B cell (primary cell): Measurements from ENCODE around the gene PRRC2A. TPM values are rescaled to one million over a fixed set of nuclear protein-coding genes. Genes with fewer than 3 reads are reported as not detected.
A peak's percentile ranks its signal among the peaks of the same experiment; 100 is the strongest.

ENCODE experiments used
- ATAC-seq: fragments of 200-7000 bp; cut with Tn5 transposase; one replicate; pipeline ENCODE4 v1.10.0; 2021; ENCODE audit warnings: low read depth, mild to moderate bottlenecking, moderate number of reproducible peaks, moderate library complexity
- CTCF ChIA-PET: fragments of 350-600 bp; sonication (Branson Sonifier 250); formaldehyde crosslinking; loops from one replicate; lab custom pipeline; 2021; ENCODE audit warnings: antibody characterized with exemption, inconsistent platforms; lab: Charles Lee
- POLR2A ChIA-PET: fragments of 350-600 bp; sonication (Branson Sonifier 250); formaldehyde crosslinking; loops from one replicate; lab custom pipeline; 2021; ENCODE audit warnings: antibody characterized with exemption; lab: Charles Lee
- DNase-seq: peaks from one replicate; pipeline ENCODE4 v3.0.0; 2013
- H2AFZ ChIP-seq: 2 replicates; pipeline ENCODE4 v1.6.1; 2012; ENCODE audit warnings: mild to moderate bottlenecking, low read depth, low read length; ENCODE audit not compliant: insufficient read depth, poor library complexity, severe bottlenecking
- H3K27ac ChIP-seq, 2 donors: 1 replicate in 1 of 2; 2 replicates in 1 of 2; pipeline ENCODE4 v1.5.1; 2012 to 2013; ENCODE audit warnings: low read length in 2 of 2, mild to moderate bottlenecking in 2 of 2, moderate library complexity in 1 of 2
- H3K27me3 ChIP-seq, 4 experiments: fragments of 200-600 bp in 1 of 4; sonication (generic) in 1 of 4; replicated peaks in 1 of 4; 1 replicate in 2 of 4; 2 replicates in 2 of 4; pipeline versions ENCODE4 v1.6.1 to v1.7.0; 2013 to 2016; ENCODE audit warnings: low read length in 3 of 4, mild to moderate bottlenecking in 2 of 4, mixed read lengths in 1 of 4, moderate library complexity in 1 of 4; ENCODE audit not compliant: insufficient read depth in 4 of 4, control insufficient read depth in 3 of 4; ENCODE audit errors: control extremely low read depth in 1 of 4
- H3K36me3 ChIP-seq, 2 experiments: replicated peaks in 1 of 2; 1 replicate in 1 of 2; 2 replicates in 1 of 2; pipeline versions ENCODE4 v1.6.1 to v1.7.1; 2013; ENCODE audit warnings: low read length in 1 of 2; ENCODE audit not compliant: insufficient read depth in 2 of 2, control insufficient read depth in 1 of 2; ENCODE audit errors: control extremely low read depth in 1 of 2, extremely low read depth in 1 of 2
- H3K4me1 ChIP-seq, 2 donors: fragments of 200-600 bp in 1 of 2; sonication (generic) in 1 of 2; 1 replicate in 1 of 2; 2 replicates in 1 of 2; pipeline versions ENCODE4 v1.5.1 to v1.6.1; 2013 to 2017; ENCODE audit warnings: low read length in 2 of 2; ENCODE audit not compliant: control insufficient read depth in 2 of 2, insufficient read depth in 2 of 2
- H3K4me2 ChIP-seq: replicated peaks from 2 replicates; pipeline ENCODE3; 2012; ENCODE audit warnings: mild to moderate bottlenecking, low read depth, low read length; ENCODE audit not compliant: poor library complexity, severe bottlenecking
- H3K4me3 ChIP-seq, 5 experiments: fragments of 200-600 bp in 1 of 5; sonication (generic) in 1 of 5; 1 replicate in 3 of 5; 2 replicates in 2 of 5; pipeline versions ENCODE4 v1.5.1 to v1.7.0; 2011 to 2016; ENCODE audit warnings: low read length in 4 of 5, mild to moderate bottlenecking in 4 of 5, low read depth in 2 of 5, control low read depth in 1 of 5, moderate library complexity in 1 of 5; ENCODE audit not compliant: insufficient read depth in 1 of 5; ENCODE audit errors: control extremely low read depth in 1 of 5, extremely low read depth in 1 of 5
- H3K79me2 ChIP-seq: fragments of 200-600 bp; sonication (generic); one replicate; pipeline ENCODE4 v1.6.0; 2016; ENCODE audit warnings: low read length; ENCODE audit not compliant: control insufficient read depth, insufficient read depth
- H3K9ac ChIP-seq: fragments of 200-600 bp; sonication (generic); 2 replicates; pipeline ENCODE4 v1.6.1; 2017; ENCODE audit warnings: mild to moderate bottlenecking, low read length, moderate library complexity
- H3K9me3 ChIP-seq, 3 donors: one replicate each; pipeline versions ENCODE4 v1.6.1 to v1.7.1; 2013; ENCODE audit warnings: low read length in 2 of 3; ENCODE audit not compliant: control insufficient read depth in 2 of 3, insufficient read depth in 1 of 3; ENCODE audit errors: control extremely low read depth in 1 of 3
- H4K20me1 ChIP-seq: 2 replicates; pipeline ENCODE4 v1.6.0; 2012; ENCODE audit warnings: mild to moderate bottlenecking, low read length; ENCODE audit not compliant: insufficient read depth, control insufficient read depth, poor library complexity, severe bottlenecking
- H3K27ac Mint-ChIP-seq: one replicate; pipeline ENCODE4 v1.8.0; 2021; ENCODE audit warnings: mixed read lengths
- H3K27me3 Mint-ChIP-seq: one replicate; pipeline ENCODE4 v1.8.0; 2021; ENCODE audit warnings: mixed read lengths
- H3K4me1 Mint-ChIP-seq: one replicate; pipeline ENCODE4 v1.8.0; 2021; ENCODE audit warnings: mixed read lengths
- H3K4me3 Mint-ChIP-seq: one replicate; pipeline ENCODE4 v1.8.0; 2021; ENCODE audit warnings: mixed read lengths
- H3K9me3 Mint-ChIP-seq: one replicate; pipeline ENCODE4 v1.8.0; 2022; ENCODE audit warnings: mixed read lengths; ENCODE audit not compliant: insufficient read depth
- EZH2 ChIP-seq: IDR thresholded peaks from 2 replicates; pipeline ENCODE4 v1.6.1; 2012; ENCODE audit warnings: borderline replicate concordance, low read depth, mild to moderate bottlenecking, moderate library complexity, low read length; ENCODE audit not compliant: insufficient read depth, poor library complexity, severe bottlenecking
- WGBS: methylation state at CpG from one replicate; pipeline ENCODE4 v1.1.5; 2013; ENCODE audit warnings: missing lambda C conversion rate; ENCODE audit not compliant: insufficient coverage; 5-methylcytosine and 5-hydroxymethylcytosine counted together
- intact Hi-C: fragments of 100-400 bp; cut with micrococcal nuclease; formaldehyde crosslinking; loops from one replicate; pipeline ENCODE4 v1.10.0; 2022
- polyA plus RNA-seq: library from polyadenylated mRNA; depleted of rRNA; stranded (reverse); fragments of >200 nt; gene quantifications from 2 replicates; pipeline ENCODE4 v1.2.3, GENCODE V29; 2012
- total RNA-seq, 2 donors: library from RNA; stranded (reverse); fragments of 120-200 nt in 1 of 2; gene quantifications; 1 replicate in 1 of 2; 2 replicates in 1 of 2; pipeline versions ENCODE4 v1.2.3 to v1.2.4, GENCODE V29; 2013 to 2022
- TF ChIP-seq, protein P1 (sequence below): fragments of 200-600 bp; IDR thresholded peaks from one replicate; pipeline ENCODE4 v1.8.0; 2022; ENCODE audit warnings: antibody characterized with exemption, mild to moderate bottlenecking

Gene PRRC2A
- total and polyA plus RNA-seq, 2 donors (not counting 1 experiment from before 2014, with no cell fraction given): 153 to 265 TPM

DNA sequence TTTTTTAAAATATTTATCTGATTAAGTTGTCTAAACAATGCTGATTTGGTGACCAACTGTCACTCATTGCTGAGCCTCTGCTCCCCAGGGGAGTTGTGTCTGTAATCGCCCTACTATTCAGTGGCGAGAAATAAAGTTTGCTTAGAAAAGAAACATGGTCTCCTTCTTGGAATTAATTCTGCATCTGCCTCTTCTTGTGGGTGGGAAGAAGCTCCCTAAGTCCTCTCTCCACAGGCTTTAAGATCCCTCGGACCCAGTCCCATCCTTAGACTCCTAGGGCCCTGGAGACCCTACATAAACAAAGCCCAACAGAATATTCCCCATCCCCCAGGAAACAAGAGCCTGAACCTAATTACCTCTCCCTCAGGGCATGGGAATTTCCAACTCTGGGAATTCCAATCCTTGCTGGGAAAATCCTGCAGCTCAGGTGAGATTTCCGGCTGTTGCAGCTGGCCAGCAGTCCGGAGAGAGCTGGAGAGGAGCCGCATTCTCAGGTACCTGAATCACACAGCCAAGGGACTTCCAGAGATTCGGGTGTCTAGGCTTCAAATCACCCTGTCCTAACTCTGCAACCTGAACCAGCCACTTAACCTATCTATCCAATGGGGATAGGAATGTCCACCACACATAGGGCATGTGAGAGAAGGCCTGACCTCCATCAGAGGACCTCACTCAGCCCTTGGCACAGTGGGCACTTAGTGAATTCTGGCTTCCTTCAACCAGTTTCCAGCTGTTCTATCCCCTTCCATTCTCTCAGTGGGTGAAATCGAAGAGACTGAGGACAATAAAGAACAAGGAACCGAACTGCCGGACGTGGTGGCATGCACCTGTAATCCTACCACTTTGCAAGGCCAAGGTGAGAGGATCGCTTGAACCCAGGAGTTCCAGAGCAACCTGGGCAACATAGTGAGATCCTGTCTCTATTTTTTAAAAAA lies 42.1 kb upstream of the PRRC2A start:
- no peak for ATAC-seq
- Mint-ChIP-seq H3K9me3 (no peaks in the 10 kb centered on the region), H3K4me1 (peaks cover 83% of the 10 kb centered on the region), H3K4me3 (peak overlapping the region; percentile 98), H3K27ac (peak overlapping the region; percentile 99), H3K27me3 (no peaks in the 10 kb centered on the region)
- DNase-seq: peak; percentile 27
- peak overlapping the region; percentile 10 for H3K9ac ChIP-seq
- no peaks in the 10 kb centered on the region for H3K27me3 ChIP-seq
- peaks cover 65 to 83% of the 10 kb centered on the region in 2 donors for H3K4me1 ChIP-seq
- H3K36me3 ChIP-seq: peaks cover 2 to 41% of the 10 kb centered on the region in 2 experiments
- WGBS: 77% methylated on average over 5 of the region's 12 CpGs
- H3K27ac ChIP-seq: peak overlapping the region; percentile 95 to 97
- POLR2A ChIA-PET: interaction anchor here (0.5 to 42.6 kb wide), 3 partner anchors 6 to 25 kb away, joined by 6 to 1450 read pairs (median 1450); partner anchors contain the start of genes ATP6V1G2, LST1, LTA and LTB
- no peak overlapping the region for H2AFZ ChIP-seq
- peak overlapping the region; percentile 88 for H3K4me2 ChIP-seq
- intact Hi-C loops: no loop called here
- CTCF ChIA-PET: interaction anchor here (2.7 to 35.3 kb wide), 3 partner anchors 17 to 252 kb away, joined by 10 to 2241 read pairs (median 1108); partner anchors contain the start of genes ATP6V1G2, LST1, LTA and NCR3
- TF ChIP-seq, protein P1, sequence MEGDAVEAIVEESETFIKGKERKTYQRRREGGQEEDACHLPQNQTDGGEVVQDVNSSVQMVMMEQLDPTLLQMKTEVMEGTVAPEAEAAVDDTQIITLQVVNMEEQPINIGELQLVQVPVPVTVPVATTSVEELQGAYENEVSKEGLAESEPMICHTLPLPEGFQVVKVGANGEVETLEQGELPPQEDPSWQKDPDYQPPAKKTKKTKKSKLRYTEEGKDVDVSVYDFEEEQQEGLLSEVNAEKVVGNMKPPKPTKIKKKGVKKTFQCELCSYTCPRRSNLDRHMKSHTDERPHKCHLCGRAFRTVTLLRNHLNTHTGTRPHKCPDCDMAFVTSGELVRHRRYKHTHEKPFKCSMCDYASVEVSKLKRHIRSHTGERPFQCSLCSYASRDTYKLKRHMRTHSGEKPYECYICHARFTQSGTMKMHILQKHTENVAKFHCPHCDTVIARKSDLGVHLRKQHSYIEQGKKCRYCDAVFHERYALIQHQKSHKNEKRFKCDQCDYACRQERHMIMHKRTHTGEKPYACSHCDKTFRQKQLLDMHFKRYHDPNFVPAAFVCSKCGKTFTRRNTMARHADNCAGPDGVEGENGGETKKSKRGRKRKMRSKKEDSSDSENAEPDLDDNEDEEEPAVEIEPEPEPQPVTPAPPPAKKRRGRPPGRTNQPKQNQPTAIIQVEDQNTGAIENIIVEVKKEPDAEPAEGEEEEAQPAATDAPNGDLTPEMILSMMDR: no peak
- TF ChIP-seq EZH2: no peak
- peak overlapping the region in 2 of 5 experiments; percentile 11 to 15 for H3K4me3 ChIP-seq
- peaks cover 89% of the 10 kb centered on the region for H3K79me2 ChIP-seq
- H4K20me1 ChIP-seq: peaks cover 33% of the 10 kb centered on the region
- H3K9me3 ChIP-seq: no peaks in the 10 kb centered on the region
